Cardiac atrium fibroblast (primary cell): Measurements from ENCODE around the gene CAMP. TPM values are rescaled to one million over a fixed set of nuclear protein-coding genes. Genes with fewer than 3 reads are reported as not detected.

Experiments
- total RNA-seq: library from RNA; depleted of rRNA; stranded (reverse); fragments of >200 nt; gene quantifications from 2 replicates; pipeline ENCODE4 v1.2.3, GENCODE V29; 2015

CAMP gene, protein sequence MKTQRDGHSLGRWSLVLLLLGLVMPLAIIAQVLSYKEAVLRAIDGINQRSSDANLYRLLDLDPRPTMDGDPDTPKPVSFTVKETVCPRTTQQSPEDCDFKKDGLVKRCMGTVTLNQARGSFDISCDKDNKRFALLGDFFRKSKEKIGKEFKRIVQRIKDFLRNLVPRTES
- 4.4 TPM in 1 of 2 replicates, not detected in the other for total RNA-seq

DNA sequence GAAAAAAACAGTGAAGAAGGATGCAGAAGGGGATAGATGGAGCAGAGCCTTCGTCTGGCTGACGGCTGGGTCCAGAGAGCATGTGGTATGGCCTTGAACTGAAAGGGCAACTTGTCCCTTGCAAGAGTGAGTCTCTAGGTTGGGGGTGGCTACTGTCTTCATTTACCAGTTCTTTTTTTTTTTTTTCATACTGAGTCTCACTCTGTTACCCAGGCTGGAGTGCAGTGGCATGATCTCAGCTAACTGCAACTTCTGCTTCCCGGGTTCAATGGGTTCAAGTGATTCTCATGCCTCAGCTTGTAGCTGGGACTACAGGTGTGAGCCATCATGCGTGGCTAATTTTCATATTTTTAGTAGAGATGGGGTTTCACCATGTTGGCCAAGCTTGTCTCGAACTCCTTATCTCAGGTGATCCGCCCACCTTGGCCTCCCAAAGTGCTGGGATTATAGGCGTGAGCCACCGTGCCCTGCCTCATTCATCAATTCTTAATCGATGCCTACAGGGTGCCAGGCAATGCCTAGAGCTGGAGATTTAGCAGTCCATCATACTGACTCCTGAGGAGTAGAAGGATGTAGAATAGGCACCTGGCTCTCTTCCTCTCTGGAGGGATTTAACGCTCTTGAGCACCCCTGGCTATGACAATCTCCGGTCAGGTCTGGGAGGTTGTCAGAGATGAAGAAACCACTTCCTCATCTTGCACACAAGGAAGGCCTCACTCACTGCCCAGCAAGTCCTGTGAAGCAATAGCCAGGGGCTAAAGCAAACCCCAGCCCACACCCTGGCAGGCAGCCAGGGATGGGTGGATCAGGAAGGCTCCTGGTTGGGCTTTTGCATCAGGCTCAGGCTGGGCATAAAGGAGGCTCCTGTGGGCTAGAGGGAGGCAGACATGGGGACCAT lies at the start of gene CAMP:
Gene CAMP, plus strand, starts transcription at position 880 of the 898 bp plus-strand sequence. Its CDS starts 17 bp downstream, at position 897.

GRCh38 chr3:48188266-48189201 lies 34.8 kb upstream of the CAMP start, which contains the start of gene CDC25A:
Gene CDC25A, minus strand, starts transcription at chr3:48188417. Its CDS starts 470 bp downstream, at chr3:48187947.

Other genes with a start within 250 kb of the CAMP start
- gene MAP4, start 207.1 kb upstream of the CAMP start, total RNA-seq = 127 and 134 TPM in 2 replicates
- 2.3 and 3.6 TPM in 2 replicates for gene CDC25A, start 35.1 kb upstream of the CAMP start, total RNA-seq
- gene ZNF589, start 17.6 kb downstream of the CAMP start, total RNA-seq = 2.4 and 2.7 TPM in 2 replicates
- 20.2 and 22.4 TPM in 2 replicates for gene NME6, start 77.9 kb downstream of the CAMP start, total RNA-seq
- not detected in 2 replicates for gene SPINK8, start 110.2 kb downstream of the CAMP start, total RNA-seq
- not detected in 2 replicates for gene FBXW12, start 148.7 kb downstream of the CAMP start, total RNA-seq
- gene PLXNB1, start 206.6 kb downstream of the CAMP start, total RNA-seq = 9.2 and 20.9 TPM in 2 replicates
- gene CCDC51, start 216.6 kb downstream of the CAMP start, total RNA-seq = 8.3 and 18.3 TPM in 2 replicates
- gene TMA7, start 216.8 kb downstream of the CAMP start, total RNA-seq = 270 and 350 TPM in 2 replicates
- gene ATRIP, start 223.2 kb downstream of the CAMP start, total RNA-seq = 3.9 and 4.9 TPM in 2 replicates